ENCODE results near the gene SLC66A2. TPM values are rescaled to one million over a fixed set of nuclear protein-coding genes. Genes with fewer than 3 reads are reported as not detected.

The SLC66A2 gene
- total RNA-seq, 1 donor from 2014 or later: 5.8 TPM

DNA sequence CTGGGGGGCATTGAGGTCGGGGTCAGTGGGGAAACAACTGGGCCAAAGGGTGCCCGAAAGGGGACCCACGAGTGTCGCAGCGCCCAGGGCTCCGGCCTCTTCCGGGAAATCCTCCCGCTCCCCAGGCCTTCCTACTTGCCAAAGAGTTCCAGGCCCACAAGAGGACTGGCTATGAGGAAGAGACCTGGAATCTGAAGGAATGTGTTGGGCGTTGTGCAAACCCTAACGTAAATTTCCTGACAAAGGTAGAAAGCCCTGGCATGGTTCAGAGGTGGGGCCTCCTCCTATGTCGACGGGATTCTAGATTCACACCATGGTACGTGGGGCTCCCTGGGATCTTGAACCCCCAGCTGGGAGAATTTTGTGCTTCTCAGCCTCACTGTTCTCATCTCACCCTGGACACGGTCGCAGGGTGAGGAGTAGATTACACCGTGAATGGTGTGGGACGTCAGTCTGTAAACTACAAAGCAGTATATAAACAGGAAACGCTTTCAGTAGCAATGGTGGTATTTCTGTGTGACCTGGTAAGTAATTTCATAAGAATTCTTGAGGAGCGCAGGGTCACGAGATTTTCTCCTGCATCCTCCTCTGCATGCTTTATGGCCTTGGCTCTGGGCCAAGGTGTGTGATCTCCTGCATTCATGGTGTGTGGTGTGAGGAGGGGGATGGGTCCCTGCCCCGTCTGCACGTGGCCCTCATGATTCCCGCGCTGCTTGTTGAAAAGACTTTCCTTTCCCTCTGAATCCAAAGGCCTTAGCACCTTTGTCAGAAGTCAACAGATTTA is 13.9 kb upstream of the SLC66A2 start:
- no peaks in the 10 kb centered on the region for H3K9me3 ChIP-seq (ENCODE audit: low read depth)
- peaks cover 43% of the 10 kb centered on the region for H4K20me1 ChIP-seq (ENCODE audit: low read depth)
- Mint-ChIP-seq H3K27me3 (ENCODE audit: insufficient read depth, low read depth) (peaks cover 10% of the 10 kb centered on the region), H3K36me3 (peaks cover 11% of the 10 kb centered on the region), H3K27ac (no peak overlapping the region), H3K4me3 (peak overlapping the region; percentile 30), H3K4me1 (peaks cover 28% of the 10 kb centered on the region), H3K9me3 (no peaks in the 10 kb centered on the region)
- no peak overlapping the region for H3K27ac ChIP-seq
- H3K4me1 ChIP-seq: peaks cover 18% of the 10 kb centered on the region
- H3K79me2 ChIP-seq (ENCODE audit: low read depth): no peaks in the 10 kb centered on the region
- H2AFZ ChIP-seq (replicated peaks): no peak overlapping the region
- peaks cover 54% of the 10 kb centered on the region for H3K27me3 ChIP-seq
- H3K36me3 ChIP-seq: no peaks in the 10 kb centered on the region
- DNase-seq (ENCODE audit: low spot score): no peak
- H3K9ac ChIP-seq: no peak overlapping the region
- peak overlapping the region; percentile 92 for H3K4me2 ChIP-seq
- H3K4me3 ChIP-seq: peak overlapping the region; percentile 60
- TF ChIP-seq EZH2 (IDR thresholded peaks at IDR 0.05): no peak
- peaks cover 25% of the 10 kb centered on the region for H3F3A ChIP-seq (ENCODE audit: low read depth)

DNA sequence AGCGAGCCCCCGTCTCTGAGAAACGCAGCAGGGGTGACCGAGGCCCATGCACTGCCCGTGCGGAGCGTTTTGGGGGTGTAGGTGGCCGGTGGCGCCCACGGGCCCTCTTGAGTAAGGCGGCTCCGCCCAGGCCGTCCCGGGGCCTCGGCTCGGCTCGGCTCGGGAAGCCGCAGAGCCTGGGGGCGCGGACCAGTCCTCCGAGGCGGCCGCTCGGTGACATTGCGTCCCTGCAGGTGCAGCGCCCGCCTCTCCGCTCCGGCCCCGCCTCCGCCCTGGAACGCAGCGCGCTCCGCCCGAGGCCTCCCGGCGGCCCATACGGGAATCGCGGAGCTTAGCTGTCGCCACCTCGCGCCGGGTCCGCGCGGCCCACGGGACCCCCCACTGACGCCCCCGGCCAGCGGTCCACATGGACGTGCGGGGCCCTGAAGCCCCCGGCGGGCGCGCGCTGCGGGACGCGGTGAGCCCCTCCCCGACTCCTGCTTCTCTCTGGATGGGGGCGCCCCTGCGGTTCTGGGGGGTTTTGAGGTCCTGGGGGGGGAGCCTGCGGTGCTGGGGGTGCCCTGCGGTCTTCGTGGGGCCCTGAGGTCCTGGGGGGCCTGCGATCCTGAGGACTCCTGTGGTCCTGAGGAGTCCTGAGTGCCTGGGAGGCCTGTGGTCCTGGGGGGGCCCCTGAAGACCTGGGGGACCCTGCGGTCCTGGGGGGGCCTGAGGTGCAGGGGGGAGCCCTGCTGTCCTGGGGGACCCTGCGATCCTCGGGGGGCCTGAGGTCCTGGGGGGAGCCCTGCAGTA is 13.1 kb upstream of the SLC66A2 start, which contains the start of gene HSBP1L1:
Gene HSBP1L1 (plus strand): TSS at position 314 of the 789 bp plus-strand sequence. CDS start 93 bp downstream, at position 407.
- peaks cover 39% of the 10 kb centered on the region for H4K20me1 ChIP-seq (ENCODE audit: low read depth)
- Mint-ChIP-seq H3K9me3 (no peaks in the 10 kb centered on the region), H3K27ac (no peak within 1 kb of the TSS), H3K36me3 (peaks cover 8% of the 10 kb centered on the region), H3K4me3 (peak within 1 kb of the TSS; percentile 70), H3K4me1 (peaks cover 36% of the 10 kb centered on the region), H3K27me3 (ENCODE audit: insufficient read depth, low read depth) (peaks cover 12% of the 10 kb centered on the region)
- H3K4me3 ChIP-seq: peak within 1 kb of the TSS; percentile 60
- peaks cover 31% of the 10 kb centered on the region for H3F3A ChIP-seq (ENCODE audit: low read depth)
- peaks cover 57% of the 10 kb centered on the region for H3K27me3 ChIP-seq
- H3K4me1 ChIP-seq: peaks cover 23% of the 10 kb centered on the region
- DNase-seq (ENCODE audit: low spot score): peak; percentile 94
- H3K36me3 ChIP-seq: no peaks in the 10 kb centered on the region
- no peak within 1 kb of the TSS for H2AFZ ChIP-seq (replicated peaks)
- H3K79me2 ChIP-seq (ENCODE audit: low read depth): no peaks in the 10 kb centered on the region
- no peaks in the 10 kb centered on the region for H3K9me3 ChIP-seq (ENCODE audit: low read depth)
- peak within 1 kb of the TSS; percentile 92 for H3K4me2 ChIP-seq
- no peak within 1 kb of the TSS for H3K27ac ChIP-seq
- no peak within 1 kb of the TSS for H3K9ac ChIP-seq
- TF ChIP-seq, protein P1, sequence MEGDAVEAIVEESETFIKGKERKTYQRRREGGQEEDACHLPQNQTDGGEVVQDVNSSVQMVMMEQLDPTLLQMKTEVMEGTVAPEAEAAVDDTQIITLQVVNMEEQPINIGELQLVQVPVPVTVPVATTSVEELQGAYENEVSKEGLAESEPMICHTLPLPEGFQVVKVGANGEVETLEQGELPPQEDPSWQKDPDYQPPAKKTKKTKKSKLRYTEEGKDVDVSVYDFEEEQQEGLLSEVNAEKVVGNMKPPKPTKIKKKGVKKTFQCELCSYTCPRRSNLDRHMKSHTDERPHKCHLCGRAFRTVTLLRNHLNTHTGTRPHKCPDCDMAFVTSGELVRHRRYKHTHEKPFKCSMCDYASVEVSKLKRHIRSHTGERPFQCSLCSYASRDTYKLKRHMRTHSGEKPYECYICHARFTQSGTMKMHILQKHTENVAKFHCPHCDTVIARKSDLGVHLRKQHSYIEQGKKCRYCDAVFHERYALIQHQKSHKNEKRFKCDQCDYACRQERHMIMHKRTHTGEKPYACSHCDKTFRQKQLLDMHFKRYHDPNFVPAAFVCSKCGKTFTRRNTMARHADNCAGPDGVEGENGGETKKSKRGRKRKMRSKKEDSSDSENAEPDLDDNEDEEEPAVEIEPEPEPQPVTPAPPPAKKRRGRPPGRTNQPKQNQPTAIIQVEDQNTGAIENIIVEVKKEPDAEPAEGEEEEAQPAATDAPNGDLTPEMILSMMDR (IDR thresholded peaks at IDR 0.05): peak; percentile 47
- TF ChIP-seq EZH2 (IDR thresholded peaks at IDR 0.05): no peak

DNA sequence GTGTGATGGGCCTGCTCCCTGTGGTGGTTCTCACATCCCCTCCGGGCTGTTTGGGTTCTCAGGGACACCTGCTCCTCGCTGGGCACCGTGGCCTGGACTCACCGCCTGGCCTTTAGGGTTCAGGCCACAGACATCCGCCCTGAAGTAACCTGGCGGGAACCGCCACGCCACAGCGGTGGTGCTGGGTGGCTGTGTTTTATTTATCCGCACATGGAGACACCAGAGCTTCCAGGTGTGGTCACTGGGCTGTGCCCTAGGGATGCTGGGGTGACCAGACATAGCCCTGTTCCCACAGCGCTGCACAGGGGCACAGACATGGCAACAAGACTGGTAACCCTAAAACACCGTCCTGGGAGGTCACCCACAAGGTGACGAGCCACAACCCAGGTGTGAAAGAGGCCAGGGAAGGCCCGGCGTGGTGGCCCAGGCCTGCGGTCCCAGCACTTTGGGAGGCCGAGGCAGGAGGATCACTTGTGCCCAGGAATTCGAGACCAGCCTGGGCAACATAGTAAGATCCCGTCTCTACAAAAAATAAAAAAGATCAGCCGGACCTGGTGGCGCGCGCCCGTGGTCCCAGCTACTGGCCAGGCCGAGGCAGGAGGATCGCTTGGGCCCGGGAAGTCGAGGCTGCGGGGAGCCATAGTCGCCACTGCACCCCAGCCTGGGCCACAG is 12.3 kb upstream of the SLC66A2 start:
- H4K20me1 ChIP-seq (ENCODE audit: low read depth): peaks cover 39% of the 10 kb centered on the region
- no peaks in the 10 kb centered on the region for H3K79me2 ChIP-seq (ENCODE audit: low read depth)
- H3K27me3 ChIP-seq: peaks cover 65% of the 10 kb centered on the region
- H3K36me3 Mint-ChIP-seq: peaks cover 6% of the 10 kb centered on the region
- no peak for DNase-seq (ENCODE audit: low spot score)
- H3K4me1 ChIP-seq: peaks cover 27% of the 10 kb centered on the region
- H3F3A ChIP-seq (ENCODE audit: low read depth): peaks cover 35% of the 10 kb centered on the region
- no peak overlapping the region for H3K9ac ChIP-seq
- no peak overlapping the region for H2AFZ ChIP-seq (replicated peaks)
- H3K9me3 Mint-ChIP-seq: no peaks in the 10 kb centered on the region
- peaks cover 36% of the 10 kb centered on the region for H3K4me1 Mint-ChIP-seq
- no peak overlapping the region for H3K27ac ChIP-seq
- H3K4me2 ChIP-seq: peak overlapping the region; percentile 92
- H3K9me3 ChIP-seq (ENCODE audit: low read depth): no peaks in the 10 kb centered on the region
- peak overlapping the region; percentile 70 for H3K4me3 Mint-ChIP-seq
- H3K4me3 ChIP-seq: peak overlapping the region; percentile 60
- H3K27ac Mint-ChIP-seq: no peak overlapping the region
- peaks cover 12% of the 10 kb centered on the region for H3K27me3 Mint-ChIP-seq (ENCODE audit: insufficient read depth, low read depth)
- TF ChIP-seq, protein P1 (IDR thresholded peaks at IDR 0.05): no peak
- TF ChIP-seq EZH2 (IDR thresholded peaks at IDR 0.05) (no peak), EZH2phosphoT487 (IDR thresholded peaks at IDR 0.05) (no peak)
- H3K36me3 ChIP-seq: no peaks in the 10 kb centered on the region
